GM21786 (cell line): ENCODE measurements around the gene JAKMIP1.

Experiments used
- ATAC-seq: cut with Tn5 transposase; IDR thresholded peaks from one replicate; pipeline ENCODE4 v1.9.1; 2021; ENCODE audit not compliant: unreplicated experiment

The JAKMIP1 gene

DNA sequence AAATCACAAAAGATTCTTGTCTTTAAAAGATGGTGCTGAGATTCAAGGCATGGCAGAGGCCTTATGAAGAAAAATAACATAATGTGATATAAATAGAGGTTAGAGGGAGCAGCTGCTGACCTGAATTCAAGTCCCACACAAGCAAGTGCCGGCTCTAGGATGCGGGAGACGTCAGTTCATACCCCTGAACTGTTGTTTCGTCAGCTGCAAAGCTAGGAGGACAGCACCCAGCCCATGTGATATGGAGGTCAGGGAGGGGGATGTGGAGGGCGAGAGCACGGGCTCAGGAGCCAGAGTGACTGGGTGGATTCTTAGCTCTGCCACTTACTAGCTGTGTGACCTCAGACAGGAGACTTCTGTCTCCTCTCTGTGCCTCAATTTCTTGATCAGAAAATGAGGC, 77.9 kb downstream of the JAKMIP1 start:
- ATAC-seq, result no peak

DNA sequence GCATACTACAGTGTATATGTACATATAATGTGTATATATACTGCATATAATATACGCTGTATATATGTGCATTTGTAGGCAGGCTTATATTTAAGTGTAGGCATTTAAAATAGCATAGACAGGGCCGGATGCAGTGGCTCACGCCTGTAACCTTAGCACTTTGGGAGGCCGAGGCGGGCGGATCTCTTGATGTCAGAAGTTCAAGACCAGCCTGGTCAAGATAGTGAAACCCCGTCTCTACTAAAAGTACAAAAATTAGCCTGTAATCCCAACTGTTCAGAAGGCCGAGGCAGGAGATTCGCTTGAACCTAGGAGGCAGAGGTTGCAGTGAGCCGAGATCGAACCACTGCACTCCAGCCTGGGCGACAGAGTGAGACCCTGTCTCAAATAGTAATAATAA, 78.4 kb downstream of the JAKMIP1 start:
- no peak for ATAC-seq

DNA sequence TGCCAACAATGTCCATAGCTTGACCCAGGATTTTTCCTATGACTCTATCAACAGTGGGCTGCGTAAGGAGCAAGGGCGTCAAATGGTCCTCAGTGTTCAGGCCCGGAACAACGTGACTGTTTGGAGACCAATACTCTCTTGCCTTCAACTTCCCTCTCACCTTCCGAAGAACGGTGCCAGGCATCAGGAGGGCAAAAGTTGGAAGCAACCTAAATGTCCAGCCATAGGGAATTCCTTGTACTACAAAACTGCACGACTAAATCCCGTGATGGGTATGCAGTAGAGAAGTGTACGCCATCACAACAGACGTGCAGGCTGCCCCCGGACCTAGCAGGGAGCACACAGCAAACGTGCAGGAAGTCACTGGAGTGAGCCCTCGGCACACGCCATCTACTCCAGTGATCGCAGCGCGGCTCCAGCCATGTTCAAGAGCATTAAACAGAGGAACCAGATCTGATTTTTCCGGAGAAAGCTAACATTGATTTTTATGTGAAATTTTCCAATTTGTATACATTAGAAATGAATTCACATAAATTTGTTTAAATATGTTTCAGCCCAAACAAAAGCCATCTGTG, 79.0 kb downstream of the JAKMIP1 start:
- ATAC-seq, result no peak

DNA sequence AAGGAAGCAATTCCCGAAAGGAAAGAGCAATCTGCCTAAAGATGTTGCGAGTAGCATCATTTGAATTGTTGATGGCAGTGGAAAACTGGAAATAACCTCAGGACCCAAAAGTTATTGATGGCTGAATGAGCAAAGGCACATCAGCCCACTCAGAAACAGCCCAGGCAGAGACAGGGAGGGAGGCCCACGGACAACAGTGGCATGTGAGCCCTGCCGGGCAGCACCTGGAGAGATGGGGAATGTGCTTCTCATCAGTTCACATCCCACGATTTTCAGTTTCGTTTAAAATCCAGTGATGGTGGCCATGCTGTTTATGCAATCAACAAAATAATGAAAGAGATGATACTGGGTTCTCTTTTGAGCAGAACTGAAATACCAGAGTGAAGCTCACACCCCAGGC, 80.0 kb downstream of the JAKMIP1 start:
- ATAC-seq, result no peak

DNA sequence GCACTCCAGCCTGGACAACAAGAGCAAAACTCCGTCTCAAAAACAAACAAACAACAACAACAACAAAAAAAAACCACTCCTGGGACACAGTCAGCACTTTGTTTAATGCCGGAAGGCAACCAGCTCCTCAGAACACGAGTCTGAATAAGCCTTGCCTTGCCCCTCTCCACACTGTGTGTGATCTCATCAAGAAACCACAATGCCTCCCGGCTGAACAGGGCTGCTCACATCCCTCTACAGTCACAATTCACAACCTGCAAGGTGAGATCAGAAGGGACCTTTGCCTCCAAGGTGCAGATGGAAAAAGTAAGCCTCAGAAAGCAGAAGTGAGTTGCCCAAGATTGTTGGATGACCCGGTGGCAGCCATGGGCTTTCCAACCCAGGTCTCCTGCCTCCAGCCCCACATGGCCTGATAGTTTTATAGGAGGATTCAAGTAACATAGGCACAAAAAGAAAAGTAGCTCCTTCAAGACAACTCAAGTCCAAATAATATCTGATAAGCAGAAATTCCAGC, 80.8 kb downstream of the JAKMIP1 start:
- ATAC-seq, result no peak

DNA sequence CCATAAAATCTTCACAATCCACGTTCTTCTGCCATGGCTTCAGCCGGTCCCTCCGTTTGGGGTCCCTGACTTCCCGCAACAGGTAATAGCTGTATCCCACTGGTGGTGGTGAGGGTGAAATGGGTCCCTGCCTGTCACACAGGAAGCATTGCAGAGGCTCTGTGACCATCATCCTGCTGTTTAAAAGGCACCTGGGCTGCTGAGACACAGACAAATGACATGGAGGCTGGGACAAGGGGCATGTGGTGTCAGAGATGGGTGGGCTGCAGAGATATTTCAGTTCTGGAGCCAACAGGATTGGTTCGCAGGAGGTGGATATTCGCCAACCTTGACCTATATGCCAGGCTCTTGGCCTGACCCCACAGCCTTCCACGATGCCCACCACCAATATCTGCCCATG, 82.1 kb downstream of the JAKMIP1 start:
- no peak for ATAC-seq

DNA sequence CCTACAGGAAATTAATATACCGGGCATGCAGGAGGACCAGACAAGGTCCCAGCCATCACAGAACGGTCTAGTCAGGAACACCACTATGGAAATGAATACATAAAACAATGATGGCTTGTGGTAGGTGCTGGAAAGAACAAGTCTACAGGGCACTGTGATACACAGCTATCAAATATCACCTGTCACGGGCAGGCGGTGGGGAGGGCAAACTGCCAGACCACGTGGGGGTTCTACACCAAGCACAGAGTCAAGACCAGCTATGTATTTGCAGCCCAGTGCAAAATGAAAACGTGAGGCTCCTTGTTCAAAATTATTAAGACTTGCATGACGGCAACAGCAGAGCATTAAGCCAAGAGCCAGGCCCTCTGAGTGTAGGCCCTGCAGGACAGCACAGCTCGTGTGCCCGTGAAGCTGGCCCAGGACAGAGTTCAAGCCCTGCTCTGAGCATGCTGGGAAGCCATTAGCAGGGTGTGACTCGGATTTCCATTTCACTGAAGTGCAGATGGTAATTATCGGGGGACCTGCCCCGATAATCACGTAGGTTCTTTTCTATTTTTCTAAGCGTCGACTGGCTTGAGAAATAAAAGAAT, 83.6 kb downstream of the JAKMIP1 start:
- ATAC-seq, result no peak

DNA sequence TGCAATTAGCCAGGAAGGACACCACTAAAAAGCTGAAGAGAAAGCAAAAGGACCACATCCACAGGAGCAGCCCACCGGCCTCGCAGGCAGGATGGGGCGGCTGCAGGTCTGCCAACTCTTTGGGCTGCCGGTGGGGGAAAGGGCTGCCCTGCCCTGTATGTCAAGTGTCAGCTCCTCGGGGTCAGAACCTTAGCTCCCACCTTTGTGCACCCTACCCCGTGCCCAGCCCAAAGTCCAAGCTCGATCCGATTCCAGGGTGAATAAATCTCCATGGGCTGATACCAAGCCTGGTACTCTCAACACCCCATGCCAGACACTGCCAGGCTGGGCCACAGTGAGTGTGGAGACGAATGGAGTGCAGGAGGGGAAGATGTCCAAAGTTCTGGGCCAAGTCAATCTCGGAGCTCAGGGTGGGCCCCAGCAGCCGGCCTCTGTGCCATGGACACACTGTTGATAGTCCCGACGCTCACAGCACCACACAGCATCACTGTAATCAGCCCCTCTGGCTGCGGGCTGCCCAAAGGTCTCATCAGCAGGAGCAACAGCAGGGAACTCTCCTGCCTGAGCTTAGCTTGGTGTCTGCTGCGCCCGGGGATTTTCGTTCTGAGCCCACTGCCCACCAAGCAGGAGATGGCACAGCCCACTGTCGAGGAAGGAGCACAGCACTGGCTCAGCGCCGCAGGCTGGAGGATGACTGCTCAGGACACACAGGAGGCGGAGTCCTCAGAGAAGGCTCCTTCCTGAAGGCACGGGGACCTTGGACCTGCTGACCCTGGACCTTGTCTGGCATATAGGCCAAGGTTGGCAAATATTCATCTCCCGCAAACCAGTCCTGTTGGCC, 84.4 kb downstream of the JAKMIP1 start:
- no peak for ATAC-seq

DNA sequence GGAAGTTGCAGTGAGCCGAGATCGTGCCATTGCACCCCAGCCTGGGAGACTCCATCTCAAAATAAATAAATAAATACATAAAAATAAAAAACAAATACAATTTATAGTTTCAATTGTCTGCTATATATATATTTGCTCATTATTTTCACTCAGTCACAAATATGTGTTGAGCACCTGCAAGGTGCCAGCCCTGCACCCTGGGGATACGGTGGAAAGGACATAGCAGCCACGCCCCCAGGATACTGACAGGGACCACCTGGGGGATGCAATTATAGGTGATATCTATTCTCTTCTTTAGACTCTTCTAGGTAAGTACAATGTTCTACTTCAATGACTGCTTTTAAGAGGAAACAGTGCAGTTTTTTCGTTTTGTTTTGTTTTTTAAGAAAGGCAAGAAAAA, 85.0 kb downstream of the JAKMIP1 start:
- no peak for ATAC-seq

DNA sequence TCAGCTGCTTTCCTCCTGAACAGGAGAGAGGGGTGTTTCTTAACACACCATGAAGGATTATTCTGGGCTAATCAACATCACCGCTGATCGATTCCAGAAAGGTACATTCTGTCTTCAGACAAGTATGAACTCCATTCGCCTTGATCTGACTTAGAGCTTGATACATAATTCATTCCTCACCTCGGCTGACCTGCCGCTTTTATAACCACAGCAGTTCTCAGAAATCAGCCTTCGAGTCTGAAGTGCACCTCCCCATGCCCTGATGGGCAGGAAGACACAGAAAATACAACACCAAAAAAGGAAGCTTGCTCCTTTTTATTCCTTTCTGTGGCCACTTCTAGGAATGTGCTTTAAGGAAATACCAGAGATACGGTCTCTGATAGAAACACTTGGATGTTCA, 85.7 kb downstream of the JAKMIP1 start:
- ATAC-seq, result no peak

DNA sequence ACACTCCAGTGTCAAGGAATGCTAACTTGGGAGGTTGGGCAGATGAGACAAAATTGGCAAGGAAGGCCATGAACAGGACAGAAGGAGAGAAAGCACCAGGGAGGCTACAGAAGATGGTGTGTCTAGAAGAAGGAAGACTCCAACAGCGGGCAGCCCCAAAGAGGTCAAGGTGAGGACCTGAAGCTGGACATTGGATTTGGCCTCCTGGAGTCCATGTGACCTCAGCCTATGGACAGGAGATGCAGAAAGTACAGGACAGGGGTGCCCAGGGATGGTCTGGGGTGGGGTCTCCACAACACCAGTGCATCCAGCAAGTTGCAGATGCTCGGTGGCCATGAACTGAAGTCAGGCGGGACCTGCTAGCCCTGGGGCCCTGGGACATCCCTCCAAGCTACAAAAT, 86.2 kb downstream of the JAKMIP1 start:
- no peak for ATAC-seq

DNA sequence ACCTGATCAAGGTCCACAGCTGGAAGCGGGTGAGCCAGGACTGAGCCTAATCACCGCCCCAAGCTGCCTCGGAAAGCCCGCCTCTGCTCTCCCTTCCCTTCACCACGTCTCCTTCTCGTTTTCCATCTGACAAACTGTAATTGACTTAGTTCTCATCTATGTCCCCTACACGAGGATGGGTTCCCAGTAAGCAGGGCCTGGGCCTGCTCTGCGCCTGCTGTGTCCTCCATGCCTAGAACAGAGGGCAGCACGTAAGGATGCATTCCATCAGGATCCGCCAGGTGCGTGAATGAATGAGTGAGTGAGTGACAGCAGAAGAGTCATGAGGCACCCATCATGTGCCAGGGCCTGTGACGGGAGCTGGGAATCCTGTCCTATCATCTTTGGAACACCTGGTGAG, 86.7 kb downstream of the JAKMIP1 start:
- no peak for ATAC-seq

DNA sequence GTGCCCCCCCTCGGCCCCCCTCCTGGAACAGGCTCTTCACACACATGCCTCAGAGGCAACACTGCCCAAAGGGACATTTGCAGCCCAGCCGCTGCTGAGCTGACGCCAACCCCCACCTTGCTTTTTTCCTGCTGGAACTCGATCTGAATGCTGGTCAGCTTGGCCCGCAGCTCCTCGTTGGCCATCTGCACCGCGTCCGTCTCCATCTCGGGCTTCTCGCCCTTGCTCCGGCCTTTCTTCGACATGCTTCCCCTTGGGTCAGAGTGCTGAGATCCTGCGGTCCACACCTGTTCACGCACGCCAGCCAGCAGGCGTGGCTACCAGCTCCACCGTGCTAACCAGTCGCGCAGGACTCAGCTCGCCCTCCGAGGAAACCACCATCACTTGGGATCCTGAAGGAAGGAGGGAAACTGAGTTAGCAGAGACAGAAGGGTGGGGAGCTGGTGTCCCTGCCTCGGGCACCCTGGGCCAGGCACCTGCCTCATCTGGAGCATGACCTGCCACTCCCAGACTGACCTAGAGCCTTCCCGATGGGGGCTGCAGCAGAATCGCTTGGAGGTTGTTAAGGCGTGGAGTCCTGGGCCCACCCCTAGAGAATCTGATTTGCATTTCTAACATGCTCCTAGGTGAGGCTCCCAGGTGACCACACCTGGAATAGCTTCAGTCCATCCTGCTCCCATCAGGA, 87.6 kb downstream of the JAKMIP1 start:
- no peak for ATAC-seq

DNA sequence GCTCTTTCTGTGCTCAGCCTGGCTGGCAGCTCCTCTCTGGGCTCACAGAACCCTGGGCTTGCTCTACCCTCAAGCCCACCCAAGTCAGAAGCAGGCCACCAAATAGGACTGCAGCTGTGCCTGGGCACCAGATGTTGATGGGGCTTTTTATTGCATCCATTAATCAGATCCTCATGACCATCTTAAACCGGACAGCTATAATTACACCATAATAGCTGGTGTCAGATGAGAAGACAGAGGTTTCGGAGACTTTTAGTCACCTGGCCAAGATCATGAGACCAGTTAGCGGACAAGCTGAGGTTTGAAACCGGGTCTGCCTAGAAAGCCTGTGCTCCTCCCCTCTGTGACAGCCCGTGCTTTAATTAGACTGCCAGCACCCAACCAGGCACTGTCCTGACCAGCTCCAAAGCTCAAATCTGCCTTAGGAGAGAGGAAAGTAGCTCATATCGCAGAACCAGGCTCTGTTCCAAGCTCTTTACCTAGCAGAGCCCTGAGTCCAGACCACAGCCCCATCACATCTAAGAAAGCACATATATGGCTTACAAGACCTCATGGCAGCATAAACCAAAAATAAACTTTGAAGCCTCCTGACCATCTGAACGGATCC, 88.9 kb downstream of the JAKMIP1 start:
- no peak for ATAC-seq

DNA sequence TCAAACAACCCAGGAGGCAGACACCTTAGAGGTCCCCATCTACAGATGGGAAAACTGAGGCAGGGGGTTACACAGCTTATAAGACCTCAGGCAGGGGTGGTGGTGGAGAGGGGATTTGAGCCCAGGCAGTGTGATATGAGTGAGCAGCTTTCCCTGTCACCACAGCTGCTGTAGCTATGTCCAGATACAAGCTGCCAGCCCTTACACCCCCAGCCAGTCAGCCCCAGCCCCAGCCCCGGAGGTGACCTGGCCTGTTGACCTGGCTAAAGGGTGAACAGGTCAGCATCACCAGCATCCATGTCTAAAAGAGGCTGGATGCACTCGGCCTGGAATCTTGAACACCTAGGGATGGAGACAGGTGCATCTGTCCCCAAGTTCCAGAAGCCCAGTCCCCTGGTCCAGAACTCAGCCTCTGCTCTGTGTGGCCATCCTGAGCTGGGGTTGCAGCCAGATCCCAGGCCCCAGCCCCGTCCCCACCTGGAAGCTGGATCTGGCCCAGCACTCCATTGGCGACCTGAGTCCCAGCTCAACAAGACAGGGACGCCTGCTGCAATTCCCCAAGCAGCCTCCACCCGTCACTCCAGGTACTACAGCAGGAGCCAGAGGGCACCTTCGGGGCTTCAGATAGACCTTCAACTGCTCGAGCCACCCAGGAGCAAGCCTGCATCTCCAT, 89.5 kb downstream of the JAKMIP1 start:
- ATAC-seq, result no peak

DNA sequence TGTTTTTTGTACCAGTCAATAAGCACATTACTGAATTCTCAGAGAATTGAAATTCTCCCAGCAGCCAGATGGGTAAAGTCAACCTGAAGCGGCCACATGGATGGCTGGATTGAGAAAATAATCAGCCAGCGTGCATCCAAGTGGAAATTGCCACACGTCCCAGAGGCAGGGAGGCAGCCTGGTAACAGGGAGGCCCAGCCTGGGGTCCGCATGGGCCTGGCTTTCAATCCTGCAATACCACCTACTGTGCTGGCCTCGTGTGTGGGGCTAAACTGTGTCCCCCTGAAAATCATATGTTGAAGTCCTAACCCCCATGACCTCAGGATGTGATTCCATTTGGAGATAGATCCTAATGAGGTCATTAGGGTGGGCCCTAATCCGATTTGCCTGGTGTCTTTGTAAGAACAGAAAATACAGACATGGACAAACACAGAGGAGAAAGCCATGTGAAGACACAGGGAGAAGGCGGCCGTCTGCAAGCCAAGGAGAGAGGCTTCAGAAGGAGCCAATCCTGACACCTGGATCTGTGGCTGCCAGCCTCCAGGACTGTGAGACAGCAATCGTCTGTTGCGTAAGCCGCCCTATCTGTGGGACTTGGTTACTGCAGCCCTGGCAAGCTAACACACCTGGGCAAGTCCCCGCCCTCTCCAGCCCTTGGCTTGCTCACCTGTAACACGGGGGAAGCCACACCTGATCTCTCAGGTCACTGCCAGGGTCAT, 90.3 kb downstream of the JAKMIP1 start:
- no peak for ATAC-seq

DNA sequence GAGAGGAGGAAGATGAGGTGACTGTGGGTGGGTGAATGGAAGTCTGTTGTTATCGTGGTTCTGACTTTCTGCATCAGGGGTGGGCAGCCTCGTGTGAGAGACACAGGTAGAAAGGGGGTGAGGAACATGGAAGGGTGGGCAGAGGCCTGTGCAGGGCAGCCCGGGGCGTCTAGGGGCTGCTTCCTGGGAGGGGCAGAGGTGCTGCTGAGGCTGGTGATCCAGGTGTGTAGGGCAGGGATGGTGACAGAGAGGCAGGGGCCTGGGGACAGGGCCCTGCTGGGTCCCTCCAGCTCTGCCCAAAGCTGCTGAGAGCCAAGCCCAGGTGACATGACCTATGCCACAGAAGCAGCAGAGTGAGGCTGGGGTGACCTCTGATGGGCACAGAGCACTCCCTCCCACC, 92.5 kb downstream of the JAKMIP1 start:
- no peak for ATAC-seq

DNA sequence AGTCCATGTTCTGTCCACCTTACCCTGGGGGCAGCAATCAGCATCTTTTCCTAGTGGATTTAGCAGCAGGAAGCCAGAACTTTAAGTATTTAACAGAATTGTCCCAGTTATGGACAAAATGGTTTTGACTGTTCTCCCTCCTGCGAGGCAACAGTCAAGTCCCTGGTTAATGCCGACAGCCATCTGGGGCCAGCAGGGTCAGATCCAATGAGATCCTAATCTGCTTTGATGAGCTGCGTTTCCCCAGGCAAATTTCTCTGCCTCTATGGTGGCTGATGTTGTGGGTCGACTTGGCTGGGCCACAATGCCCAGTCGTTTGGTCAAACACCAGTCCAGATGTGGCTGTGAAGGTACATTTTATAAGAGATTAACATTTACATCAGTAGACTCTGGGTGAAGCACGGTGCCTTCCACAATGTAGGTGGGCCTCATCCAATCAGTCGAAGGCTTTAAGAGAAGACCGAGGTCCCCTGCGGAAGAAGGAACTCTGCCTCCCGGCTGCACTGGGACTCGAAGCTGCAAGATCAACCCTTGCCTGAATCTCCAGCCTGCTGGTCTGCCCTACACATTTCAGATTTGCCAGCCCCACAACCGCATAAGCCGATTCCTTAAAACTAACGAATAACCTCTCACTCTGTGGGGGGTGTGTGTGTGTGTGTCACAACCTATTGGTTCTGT, 93.1 kb downstream of the JAKMIP1 start:
- ATAC-seq, result no peak

DNA sequence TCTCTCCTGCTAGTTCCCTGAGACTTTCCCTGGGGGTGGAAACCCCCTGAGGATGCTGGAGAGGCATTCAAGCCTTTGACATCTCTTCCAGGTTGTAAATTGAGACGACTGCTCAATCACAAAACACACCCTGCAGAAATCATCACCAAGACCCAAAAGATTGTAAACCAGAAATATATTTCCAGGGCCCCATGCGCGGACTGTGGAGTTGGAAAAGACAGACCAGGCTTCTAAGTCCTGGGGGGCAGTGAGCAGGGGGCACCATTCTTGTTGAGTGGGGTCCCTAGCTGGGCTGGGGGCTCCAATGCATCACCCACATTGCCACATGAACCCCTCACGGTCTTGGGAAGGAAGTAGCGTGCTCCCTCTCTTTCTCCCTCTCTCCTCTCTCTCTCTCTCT, 94.2 kb downstream of the JAKMIP1 start:
- ATAC-seq, result no peak
